Activated CD4-positive, alpha-beta T cell treated with anti-CD3 and anti-CD28 coated beads for 24 hours (primary cell): Measurements from ENCODE around the gene ATP11A.

Source experiments
- DNase-seq, 2 donors: peaks; one replicate each; pipeline ENCODE4 v3.0.0-alpha.2; 2020; ENCODE audit warnings: low read depth in 2 of 2

ATP11A gene

DNA sequence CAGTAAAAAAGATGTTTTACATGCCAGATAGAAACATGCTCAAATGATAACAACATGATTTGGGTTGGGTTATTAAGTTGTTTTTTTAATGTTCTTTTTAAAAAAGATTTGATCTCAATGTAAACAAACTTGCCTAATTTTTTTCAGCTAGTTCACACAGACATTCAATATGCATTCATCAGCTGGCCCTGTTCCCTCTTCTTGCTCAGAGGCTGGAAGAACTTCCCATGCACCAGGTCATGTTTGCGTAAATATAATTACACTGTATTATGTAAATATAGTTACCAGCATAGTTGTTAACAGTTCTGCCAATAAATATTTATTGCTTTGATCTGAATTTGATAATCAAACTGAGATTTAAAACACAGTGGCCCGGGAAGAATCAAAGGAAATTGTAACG lies 70.6 kb downstream of the ATP11A start:
- no peak for DNase-seq

DNA sequence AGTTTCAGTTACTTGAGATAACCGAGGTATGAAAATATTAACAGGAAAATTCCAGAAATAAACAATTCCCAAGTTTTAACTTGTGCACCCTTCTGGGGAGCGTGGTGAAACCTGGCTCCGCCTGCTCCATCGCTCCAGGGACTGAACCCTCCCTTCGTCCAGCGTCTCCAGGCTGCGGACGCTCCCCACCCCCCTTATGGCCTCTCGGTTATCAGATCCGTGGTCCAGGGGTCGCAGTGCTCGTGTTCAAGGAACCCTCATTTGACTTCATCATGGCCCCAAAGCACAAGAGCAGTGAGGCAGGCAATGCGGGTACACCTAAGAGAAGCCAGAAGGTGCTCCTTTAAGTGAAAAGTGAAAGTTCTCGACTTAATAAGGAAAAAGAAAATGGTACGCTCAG lies 71.1 kb downstream of the ATP11A start:
- DNase-seq = no peak

DNA sequence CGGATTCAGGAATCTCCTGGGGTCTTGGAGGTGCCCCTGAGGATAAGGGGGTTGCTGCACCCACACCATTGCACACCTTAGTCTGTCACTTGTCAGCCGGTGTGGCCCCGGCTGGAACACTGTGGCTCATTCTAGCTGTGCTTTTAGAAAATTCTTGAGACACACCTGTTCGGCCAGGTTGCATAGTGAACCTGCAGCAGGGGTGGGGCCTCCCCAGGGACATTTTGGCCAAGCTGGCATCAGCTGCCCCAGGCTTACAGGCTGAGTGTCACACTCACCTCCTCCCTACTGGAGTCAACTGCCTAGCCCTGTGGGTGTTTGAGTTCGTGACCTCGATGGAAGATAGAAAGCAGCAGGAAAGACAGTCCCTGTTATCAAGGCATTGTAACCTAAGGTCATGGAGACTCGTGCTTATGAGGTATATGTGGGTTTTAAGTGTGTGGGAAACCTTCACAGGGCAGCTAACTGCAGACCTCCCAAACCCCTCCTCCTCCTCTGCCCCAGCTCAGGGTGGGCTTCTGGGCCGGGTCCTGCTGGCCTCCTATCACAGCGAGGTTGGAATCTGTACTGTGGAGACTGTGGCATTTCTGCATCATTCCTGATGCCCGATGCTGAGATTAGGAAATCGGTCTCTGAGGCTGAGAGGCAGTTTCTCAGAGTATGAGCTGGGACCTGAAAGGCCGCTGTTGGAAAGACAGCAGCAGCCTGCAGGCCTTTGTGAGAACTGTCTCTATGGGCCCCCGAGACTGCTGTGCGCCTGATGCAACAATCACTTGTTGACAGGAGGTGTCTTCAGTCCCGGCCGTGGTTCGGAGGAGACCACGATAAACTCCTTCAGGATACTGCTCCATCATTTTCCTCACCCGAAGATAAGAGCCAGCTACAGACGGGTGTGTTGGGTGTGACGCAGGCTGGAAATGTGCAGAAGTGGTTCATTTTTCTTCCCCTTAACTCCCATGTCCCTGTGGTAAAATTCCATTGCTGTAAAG lies 72.2 kb downstream of the ATP11A start:
- DNase-seq = no peak

DNA sequence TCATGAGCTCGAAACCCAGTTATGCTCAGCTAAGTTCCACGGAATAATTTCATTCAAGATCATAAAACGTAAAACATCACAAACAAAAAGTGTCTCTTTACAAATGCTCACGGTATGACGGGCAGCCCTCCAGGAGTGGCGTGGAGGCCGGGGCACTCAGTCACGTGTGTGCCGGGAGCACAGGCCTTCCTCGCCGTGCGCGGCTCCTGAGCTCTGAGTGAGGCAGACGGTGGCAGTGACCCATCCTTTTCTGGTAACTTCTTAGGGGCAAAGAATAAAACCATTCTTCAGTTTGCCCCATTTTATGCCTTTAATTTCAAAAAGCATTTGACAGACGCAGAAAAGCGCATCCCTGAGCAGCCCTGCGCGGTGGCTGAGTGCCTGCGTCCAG lies 72.8 kb downstream of the ATP11A start:
- DNase-seq = no peak

DNA sequence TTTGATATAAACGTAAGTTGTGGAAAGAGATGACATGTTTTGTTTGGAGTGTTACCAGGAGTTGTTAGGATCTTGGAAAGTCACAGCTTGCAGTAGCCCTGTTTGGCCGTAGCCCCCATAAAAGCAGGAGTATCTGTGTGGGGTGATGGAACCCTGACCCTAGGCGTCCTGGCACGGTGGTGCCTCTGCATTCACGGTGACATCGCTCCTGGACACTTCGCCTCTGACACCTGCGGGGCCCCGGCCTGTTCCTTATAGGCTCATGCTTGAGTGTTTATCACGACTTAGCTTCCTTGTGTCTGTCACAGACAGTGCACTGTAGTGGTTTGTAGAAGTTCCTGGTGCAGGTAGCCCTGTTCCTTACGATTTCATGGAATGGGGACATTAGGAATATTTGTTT lies 74.2 kb downstream of the ATP11A start:
- DNase-seq = no peak

DNA sequence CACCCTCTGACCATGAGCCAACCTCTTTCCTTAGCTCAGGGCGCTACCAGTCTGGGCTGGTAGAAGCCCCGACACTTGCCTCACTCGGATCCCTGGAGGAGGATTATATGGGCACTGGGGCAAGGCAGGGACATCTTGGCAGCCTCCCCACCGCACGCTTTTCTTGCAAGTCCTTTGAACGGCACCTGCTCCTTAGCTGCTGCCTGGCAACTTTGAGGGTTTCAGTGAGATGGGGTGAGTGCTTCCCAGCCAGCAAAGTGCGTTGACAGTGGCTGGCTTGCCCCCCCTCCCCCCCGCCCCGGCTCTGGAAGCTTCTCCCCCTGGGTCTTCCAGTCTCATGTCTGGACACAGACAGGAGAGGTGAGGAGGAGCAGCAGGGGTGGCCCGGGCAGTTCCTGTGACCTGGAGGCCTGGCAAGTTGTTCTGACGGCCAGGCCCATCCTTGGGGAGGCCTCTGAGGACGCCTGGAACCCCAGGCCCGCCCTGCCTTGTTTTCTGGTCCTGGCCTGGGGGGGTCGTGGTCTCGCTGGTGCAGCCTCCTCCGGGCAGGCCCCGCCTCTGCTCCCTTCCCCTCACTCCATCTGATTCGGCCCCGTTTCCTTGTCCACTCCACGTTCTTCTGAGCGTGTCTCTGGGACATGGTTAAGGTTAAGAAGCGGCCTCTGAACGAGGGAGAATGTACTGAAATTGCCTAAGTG lies 75.2 kb downstream of the ATP11A start:
- DNase-seq = no peak

DNA sequence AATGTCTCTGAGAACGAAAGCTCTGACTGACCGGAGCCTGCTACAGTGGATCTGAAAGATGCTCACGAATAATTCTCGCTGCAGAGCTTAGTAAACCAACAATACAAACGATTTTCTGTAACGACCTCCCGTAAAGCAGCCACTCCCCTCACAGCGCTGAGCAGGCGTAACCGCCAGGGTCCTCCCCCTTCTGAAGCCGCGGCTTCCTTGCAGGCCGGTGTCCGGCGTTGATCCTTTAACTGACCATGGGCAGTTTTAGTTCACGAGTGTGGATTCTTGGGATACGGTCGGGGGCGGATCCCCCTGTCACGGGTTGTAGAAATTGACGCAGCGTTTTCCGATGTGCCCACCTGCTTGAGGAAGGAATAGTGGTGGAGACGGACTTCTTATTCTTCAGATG lies 75.9 kb downstream of the ATP11A start:
- no peak for DNase-seq

DNA sequence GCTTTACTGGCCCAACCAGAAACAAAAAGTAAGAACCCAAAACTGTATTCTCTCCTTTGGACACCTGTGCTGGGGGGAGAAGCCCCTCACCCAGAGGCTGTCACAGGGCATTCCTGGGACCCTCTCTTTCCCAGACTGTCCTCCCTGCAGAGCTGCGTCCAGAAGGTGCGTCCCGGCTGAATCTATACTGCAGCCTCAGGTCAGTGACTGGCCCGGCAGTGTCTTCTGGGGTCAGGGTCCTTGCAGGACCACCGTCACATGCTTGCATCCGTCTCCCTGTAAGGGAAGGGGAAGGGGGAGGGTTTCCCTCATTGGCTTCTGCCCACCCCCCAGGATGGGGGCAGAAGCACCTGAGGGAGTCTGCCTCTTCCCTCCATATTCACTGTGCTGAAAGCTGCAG lies 76.5 kb downstream of the ATP11A start:
- no peak for DNase-seq

DNA sequence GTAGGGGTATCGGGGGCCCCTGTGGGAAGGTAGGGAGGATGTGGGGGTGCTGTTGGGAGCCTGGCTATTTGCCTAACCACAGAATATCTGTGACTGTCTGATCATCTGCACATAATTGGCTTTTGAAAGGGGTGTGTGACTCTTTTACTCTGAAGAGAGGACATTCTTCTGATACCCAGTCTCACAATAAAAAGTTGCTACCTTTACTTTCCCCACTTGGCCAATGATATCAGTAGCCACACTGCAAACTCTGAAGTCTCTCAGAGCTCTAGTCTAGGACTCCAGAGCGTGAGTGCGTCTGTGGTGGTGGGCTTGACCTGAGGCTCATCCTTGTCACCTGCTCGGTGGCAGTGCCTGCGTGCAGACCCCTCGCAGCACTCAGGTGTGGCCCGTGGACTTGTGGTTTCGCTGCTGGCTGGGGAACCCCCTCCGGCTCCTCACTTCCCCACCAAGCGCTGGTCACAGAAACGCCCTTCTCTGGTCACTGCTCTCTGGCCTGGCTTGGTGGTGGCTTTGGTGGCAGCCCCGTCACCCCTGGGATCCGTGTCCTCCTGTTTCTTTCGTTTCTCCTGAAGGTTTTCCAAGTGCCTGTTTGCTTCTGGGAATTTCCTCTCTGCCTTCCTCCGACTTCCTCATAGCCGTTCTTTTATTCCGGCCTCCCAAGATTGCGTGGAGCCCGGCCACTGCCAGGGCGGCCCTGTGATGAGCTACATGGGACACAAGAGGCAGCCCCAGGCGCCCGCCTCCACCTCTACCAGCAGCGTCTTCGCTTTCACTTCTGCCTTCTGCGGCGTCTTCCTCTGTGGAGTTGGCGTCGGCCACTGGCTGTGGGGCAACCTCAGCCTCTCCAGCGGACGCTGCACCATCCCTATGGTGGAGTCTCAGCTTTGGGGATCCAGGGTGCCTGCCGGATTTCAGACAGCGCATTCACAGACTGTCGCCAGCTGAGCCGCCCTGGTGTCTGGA lies 78.0 kb downstream of the ATP11A start:
- DNase-seq = no peak

DNA sequence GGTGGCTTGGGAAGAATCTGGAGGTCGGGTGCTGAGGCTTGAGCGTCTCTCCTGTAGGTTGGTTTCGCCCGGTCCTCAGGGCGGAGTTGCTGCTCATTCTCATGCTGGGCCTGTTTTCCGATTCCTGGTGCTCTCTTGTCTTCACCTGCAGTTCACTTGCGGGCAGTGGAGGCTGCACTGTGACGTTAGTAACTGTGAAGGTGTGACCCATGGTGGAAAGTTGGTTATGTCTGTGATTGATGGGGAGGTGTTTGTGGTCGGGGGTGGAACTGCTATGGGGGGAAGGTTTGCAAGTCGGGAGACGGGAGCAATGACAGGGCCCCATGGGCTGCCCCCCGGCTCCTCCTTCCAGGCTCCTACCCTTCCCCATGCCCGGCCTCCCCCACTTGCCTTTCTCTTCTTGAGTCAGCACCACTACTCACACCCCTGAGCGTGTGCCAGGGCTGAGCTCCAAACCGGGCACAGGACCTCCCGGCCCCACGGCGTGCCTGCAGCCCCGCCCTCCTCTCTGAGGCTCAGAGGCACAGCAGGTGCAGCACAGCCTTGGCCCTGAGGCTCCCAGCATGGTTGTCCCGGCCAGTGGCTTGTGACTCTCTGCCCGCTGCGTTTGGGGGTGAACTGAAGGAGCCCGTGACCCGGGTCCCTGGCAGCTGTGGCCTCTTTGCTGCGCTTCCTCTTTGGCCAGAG lies 79.1 kb downstream of the ATP11A start:
- no peak for DNase-seq

DNA sequence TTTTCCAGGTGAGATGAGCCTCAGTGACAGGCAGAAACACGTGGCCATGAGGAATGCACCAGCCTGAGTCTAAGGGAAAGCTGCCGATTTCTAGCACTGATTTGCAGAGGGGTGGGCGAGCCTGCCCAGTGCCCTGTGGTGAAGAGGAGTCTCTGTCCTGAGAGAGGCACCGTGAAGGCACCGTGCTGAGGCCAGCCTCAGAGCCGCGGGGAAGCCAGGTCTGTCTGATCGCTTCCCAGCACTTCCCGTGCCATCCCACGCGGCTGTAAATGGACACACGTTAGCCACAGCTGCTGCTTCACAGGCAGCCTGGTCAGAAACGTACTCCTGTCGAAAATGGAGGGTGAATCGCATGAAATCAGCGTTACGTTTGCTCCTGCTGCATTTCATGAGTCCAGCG lies 79.8 kb downstream of the ATP11A start:
- DNase-seq = no peak

DNA sequence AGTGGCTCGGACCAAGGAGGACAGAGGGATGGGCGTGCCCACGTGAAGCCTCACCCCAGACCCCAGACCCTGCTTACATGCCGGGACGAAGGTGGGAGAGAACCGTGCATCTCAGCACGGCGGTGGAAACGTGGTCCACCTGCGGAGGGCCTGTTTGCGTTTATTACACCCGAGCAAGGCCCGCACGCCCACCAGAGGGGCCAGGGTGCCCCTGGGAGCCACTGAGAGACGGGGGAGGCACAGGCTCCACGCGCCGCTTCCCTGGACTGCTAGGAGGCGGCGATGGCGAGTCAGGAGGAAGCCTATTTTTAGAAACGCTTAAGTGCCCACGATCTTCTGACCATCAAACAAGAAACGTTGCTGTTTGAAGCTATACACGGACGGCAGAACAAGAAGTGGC lies 80.7 kb downstream of the ATP11A start:
- no peak for DNase-seq

DNA sequence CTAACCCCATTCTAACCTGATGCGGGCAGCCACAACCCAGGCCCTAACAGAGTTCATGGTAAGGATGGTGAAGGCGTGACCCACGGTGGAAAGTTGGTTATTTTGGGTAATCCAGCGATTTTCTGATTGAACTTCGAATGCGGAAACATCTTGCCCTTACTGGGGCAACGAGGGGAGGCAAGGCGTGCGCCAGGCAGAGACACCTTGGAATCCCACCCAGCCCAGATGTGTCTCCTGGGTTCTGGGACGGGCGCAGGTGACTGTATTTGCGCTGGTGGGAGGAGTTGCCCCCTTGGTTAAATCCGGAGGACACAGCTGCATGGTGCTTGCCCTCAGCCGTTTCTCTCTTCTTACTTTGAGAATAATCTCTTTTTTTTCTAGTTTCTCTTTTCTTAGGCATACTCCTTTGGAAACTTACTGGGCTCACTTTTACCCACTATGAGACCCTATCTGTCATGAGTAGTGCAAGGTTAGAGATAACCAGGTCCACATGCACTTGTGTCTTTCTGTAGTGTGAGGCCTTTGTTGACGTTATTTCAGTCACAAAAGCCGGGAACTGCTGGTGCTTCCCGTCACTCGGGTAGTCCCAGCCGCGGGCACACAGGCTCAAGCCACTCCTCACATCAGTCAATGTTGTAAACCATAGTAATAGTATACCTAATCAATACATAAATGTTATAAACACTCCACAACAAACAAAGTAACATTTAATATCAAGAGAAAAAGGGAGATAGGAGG lies 81.5 kb downstream of the ATP11A start:
- no peak for DNase-seq

DNA sequence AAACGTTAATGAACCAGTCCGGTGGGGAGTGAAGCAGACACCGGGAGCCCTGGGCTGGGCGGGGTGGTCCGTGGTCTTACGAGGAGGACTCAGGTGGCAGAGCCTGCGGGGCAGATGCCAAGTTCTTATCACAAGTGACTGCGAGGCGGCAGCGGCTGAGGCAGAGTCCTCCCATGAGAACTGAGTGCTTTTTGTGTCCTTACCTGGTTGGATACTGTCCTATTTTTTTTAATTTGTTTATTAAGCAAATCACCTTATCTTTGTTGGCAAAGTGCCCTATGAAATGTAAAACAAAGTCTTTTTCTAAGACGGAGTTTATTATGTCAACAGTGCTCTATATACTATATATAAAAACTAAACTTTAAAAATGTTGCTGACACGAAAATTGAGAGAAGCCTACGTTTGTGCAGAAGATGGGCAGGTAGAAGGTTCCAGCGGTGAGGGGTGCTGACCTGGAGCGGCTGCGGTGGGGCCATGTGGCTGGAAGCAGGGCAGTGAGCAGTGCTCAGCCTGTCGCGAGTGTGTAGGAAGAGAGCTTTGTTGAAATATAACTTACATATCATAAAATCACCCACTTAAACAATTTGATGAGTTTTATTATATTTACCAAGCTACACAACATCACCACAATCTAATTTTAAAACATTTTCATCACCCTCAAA lies 82.2 kb downstream of the ATP11A start:
- no peak for DNase-seq

DNA sequence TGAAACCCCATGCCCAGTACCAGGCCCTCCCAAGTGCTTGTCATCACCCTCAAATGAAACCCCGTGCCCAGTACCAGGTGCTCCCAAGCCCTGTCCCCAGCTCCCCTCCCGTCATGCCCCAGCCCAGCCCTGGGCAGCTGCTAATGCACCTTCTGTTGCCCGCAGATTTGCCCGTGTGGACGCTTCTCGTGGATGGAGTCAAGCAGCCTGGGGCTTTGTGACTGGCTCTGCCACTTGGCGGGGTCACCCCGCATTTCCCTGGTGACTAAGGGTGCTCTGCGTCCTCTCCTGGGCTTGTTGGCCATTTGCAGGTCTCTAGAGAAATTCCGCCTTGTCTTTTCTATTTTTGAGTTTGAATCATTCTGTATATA lies 82.7 kb downstream of the ATP11A start:
- no peak for DNase-seq

DNA sequence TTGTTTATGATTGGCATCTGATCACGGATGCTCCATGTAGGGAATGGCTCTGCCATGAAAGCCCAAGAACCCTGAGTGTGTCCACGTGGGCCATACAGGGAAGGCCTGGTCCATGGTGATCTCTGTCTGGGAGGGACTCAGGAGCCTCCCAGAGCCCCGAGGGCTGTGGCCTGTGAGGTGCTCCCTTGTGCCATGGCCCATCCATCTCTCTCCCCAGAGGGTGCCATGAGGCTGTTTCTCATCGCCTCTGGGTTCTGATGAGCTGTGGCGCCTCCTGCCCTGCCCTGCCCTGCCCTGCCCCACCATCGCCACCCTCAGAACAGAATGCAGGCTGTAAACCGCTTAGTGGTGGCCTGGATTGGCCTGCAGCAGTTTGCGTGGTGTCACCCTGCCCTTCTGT lies 83.1 kb downstream of the ATP11A start:
- DNase-seq = no peak

DNA sequence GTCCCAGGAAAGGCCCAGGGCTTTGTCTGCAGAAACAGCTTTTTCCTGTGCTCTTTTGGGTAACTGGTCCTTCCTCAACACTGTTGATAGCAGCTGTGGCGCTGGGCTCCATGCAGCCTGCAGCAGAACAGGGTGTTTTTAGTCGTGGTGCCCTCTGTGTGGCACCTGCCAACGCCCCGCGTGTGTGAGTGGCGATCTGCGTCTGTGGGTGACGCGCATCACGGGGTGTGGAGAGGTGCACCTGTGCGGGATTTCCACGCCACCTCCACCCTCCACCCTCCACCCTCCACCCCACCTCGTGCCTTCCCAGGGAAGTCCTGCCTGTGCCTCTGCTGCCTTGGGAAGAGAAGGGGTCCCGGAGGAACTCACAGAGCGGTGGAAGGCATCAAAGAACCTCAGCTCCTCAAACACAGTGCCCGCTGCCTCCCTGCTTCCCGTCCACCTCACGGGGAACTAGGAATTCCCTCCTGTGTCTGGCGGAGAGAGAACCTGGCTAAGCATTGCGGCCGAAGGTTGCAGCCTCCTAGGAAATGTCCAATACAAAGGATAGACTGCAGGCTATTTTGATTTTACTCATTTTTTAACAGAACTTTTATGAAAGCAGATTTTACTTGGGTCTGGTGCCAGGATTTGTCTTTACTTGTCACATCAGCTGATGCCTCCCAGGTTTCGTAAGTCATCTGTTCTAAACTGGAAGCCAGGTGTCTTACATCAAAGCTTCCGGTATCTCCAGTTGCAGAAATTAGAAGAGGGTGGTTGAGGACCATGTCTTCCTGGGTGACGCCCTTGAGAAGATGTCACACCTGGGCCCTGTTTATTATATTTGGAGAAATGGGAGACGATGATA lies 84.0 kb downstream of the ATP11A start:
- no peak for DNase-seq

DNA sequence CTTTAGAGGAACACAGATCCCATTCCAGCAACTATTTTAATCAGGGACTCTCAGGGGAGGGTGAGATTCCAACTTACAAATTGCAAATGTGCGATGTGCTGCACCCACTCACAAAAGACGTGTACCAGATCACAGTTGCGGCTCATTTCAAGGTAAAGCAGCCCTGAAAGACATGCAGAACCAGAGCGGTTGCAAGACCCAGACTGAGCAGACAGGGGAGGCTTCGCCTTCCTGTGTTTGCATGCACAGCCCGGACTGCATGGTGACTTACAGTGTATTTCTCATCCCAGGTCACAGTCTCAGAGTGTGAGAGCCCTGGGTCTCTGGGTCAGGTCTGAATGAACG lies 84.6 kb downstream of the ATP11A start:
- DNase-seq = no peak

DNA sequence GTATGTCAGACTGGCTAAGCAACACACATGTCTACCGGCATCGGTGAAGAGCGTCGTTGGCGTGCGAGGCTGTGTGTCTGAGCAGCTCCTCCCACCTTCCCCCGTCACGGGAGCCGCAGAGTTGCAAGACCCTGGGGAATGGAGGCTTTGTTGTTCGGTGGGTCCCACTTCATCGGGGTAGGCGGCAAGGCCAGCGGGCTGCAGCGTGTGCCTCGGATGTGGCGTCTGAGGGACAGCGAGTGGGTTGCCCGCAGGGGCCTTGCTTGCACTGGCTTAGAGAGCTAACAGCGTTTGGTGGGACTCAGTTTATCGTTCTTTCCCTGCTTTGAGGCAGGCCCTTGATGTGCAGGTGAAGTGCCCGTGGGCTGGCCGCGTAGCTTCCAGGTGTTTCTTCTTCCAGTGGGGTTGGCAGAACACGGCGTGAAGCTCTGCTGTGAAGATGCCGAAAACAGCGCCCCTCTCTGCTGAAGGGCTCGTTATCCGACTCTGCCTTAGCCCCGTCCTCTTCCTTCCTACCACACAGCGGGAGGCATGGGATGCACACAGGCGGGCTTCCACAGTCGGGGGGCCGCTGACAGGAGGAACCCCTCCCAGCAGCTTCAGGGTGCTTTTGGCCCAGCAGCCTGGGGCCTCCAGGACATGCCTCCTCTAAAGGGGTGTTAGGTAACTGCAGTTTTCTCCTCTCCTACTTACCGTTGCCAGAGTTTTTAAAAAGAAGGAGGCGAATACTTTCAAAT lies 85.2 kb downstream of the ATP11A start:
- DNase-seq = no peak
